GM19099 (cell line): ENCODE results near the gene TTBK1.

ENCODE experiments used
- POLR2A ChIP-seq: IDR thresholded peaks from 3 replicates; pipeline ENCODE4 v1.6.1; 2011; ENCODE audit warnings: low read depth; ENCODE audit not compliant: insufficient read length; ENCODE audit errors: extremely low read depth

Gene TTBK1

GRCh38 chr6:43308101-43308989, 65.1 kb downstream of the TTBK1 start, which contains the start of gene CRIP3:
CRIP3 (minus strand) TSS chr6:43308826; CDS start chr6:43308792, 34 bp downstream.
- no peak for TF ChIP-seq POLR2A

- TF ChIP-seq POLR2A = no peak
These were observed 65.8 kb downstream of the TTBK1 start for GRCh38 chr6:43308990-43309477.

- TF ChIP-seq POLR2A = no peak
These were observed 66.9 kb downstream of the TTBK1 start for GRCh38 chr6:43310134-43310533.

GRCh38 chr6:43310624-43311023, 67.3 kb downstream of the TTBK1 start:
- TF ChIP-seq POLR2A = no peak

GRCh38 chr6:43311666-43312065, 68.4 kb downstream of the TTBK1 start:
- no peak for TF ChIP-seq POLR2A

GRCh38 chr6:43313813-43314212, 70.5 kb downstream of the TTBK1 start:
- TF ChIP-seq POLR2A = no peak

- no peak for TF ChIP-seq POLR2A
These were observed 74.7 kb downstream of the TTBK1 start for GRCh38 chr6:43318011-43318410.

GRCh38 chr6:43325876-43326275, 82.6 kb downstream of the TTBK1 start:
- TF ChIP-seq POLR2A = no peak

- no peak for TF ChIP-seq POLR2A
These were observed 85.2 kb downstream of the TTBK1 start for GRCh38 chr6:43328528-43328927.

GRCh38 chr6:43331470-43331869, 88.2 kb downstream of the TTBK1 start:
- TF ChIP-seq POLR2A = no peak

GRCh38 chr6:43331891-43332290, 88.6 kb downstream of the TTBK1 start:
- no peak for TF ChIP-seq POLR2A

GRCh38 chr6:43334466-43335095, 91.3 kb downstream of the TTBK1 start:
- no peak for TF ChIP-seq POLR2A

- no peak for TF ChIP-seq POLR2A
These were observed 92.2 kb downstream of the TTBK1 start for GRCh38 chr6:43335469-43335868.

GRCh38 chr6:43336382-43336781, 93.1 kb downstream of the TTBK1 start:
- TF ChIP-seq POLR2A = no peak
